ENCODE results near the gene RAPGEF1. TPM values are rescaled to one million over a fixed set of nuclear protein-coding genes. Genes with fewer than 3 reads are reported as not detected.

The RAPGEF1 gene
- total and polyA plus RNA-seq, 2 of the 13 experiments (the other 11 are each of a cell fraction or from before 2014, with no cell fraction given): 21.2 to 38.9 TPM

DNA sequence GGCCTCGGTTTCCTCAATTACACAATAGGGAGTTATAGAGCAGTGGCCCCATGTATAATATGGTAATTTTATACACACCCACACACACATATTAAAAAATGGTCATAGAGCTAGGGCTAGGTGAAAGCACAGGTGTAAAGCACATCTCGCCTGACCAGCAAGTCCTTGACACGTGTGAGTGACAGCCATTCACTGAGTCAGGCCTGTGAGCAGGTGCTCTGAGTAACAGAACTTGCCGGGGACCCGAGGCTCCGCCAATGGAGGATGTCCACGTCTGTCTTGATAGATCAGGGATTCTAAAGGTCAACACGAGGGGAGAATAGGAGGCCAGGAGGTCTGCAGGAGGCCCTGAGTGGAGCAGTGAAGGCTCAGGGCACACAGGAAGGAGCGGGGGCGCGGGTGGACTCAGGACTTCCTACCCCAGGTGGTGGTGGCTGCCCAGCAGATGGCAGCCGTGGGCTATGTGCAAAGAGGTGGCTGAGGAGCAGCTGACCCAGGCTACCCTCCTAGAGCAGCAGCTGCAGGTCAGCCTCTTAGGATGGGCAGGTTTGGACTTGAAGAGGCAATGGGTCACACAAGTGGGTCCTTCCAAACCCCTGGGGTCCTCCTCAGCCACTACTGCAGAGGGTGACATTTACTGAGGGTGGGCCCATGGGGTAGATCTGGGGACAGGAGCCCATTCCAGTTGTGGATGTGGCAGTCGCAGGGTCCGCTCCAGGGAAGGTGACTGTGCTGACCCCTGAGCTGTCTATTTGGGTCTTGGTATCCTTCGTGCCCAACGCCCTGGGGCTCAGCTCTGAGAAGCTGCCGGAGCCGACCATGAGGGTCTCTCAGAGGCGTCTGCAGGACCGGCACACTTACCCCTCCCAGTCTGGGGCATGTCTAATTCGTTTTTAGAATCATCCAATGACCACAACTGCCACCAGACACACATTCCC lies 148.7 kb downstream of the RAPGEF1 start (continued):
- TF ChIP-seq, protein P1, sequence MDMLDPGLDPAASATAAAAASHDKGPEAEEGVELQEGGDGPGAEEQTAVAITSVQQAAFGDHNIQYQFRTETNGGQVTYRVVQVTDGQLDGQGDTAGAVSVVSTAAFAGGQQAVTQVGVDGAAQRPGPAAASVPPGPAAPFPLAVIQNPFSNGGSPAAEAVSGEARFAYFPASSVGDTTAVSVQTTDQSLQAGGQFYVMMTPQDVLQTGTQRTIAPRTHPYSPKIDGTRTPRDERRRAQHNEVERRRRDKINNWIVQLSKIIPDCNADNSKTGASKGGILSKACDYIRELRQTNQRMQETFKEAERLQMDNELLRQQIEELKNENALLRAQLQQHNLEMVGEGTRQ (IDR thresholded peaks at IDR 0.05; ENCODE audit: low read depth, low read length): no peak
- TF ChIP-seq, protein P1 (CRISPR knock-in tag; IDR thresholded peaks at IDR 0.05; ENCODE audit: borderline replicate concordance): no peak
- no peak for TF ChIP-seq JUND (CRISPR knock-in tag; IDR thresholded peaks at IDR 0.05)
- peak; percentile 65 for TF ChIP-seq RBM22 (optimal IDR thresholded peaks at IDR 0.05; ENCODE audit: low read length)
- 0 out of 2 replicates have a peak, but pooled peaks have one; percentile 20 for TF ChIP-seq EED (CRISPR knock-in tag; IDR thresholded peaks at IDR 0.05)
- peak; percentile 38; the same call in 1 of the 2 replicates for TF ChIP-seq THAP11 (CRISPR knock-in tag; IDR thresholded peaks at IDR 0.05)
- TF ChIP-seq HOXA5 (CRISPR knock-in tag; IDR thresholded peaks at IDR 0.05): 0 out of 2 replicates have a peak, but pooled peaks have one; percentile 39
- TF ChIP-seq ZSCAN31 (CRISPR knock-in tag; IDR thresholded peaks at IDR 0.05; ENCODE audit: low read depth): peak; percentile 87
- TF ChIP-seq KDM3A (CRISPR knock-in tag; IDR thresholded peaks at IDR 0.05; ENCODE audit: low read depth): peak; percentile 67; the same call in 1 of the 2 replicates
- TF ChIP-seq, protein P2, sequence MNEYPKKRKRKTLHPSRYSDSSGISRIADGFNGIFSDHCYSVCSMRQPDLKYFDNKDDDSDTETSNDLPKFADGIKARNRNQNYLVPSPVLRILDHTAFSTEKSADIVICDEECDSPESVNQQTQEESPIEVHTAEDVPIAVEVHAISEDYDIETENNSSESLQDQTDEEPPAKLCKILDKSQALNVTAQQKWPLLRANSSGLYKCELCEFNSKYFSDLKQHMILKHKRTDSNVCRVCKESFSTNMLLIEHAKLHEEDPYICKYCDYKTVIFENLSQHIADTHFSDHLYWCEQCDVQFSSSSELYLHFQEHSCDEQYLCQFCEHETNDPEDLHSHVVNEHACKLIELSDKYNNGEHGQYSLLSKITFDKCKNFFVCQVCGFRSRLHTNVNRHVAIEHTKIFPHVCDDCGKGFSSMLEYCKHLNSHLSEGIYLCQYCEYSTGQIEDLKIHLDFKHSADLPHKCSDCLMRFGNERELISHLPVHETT (CRISPR knock-in tag; conservative IDR thresholded peaks at IDR 0.05): 0 out of 2 replicates have a peak, but pooled peaks have one; percentile 42
- TF ChIP-seq HOXD1 (CRISPR knock-in tag; IDR thresholded peaks at IDR 0.05): no peak
- TF ChIP-seq JARID2 (CRISPR knock-in tag; IDR thresholded peaks at IDR 0.05; ENCODE audit: insufficient replicate concordance): peak; percentile 51
- TF ChIP-seq HMG20A (CRISPR knock-in tag; IDR thresholded peaks at IDR 0.05; ENCODE audit: borderline replicate concordance): no peak
- 0 out of 2 replicates have a peak, but pooled peaks have one; percentile 49 for TF ChIP-seq ZNF124 (CRISPR knock-in tag; IDR thresholded peaks at IDR 0.05)
- peak; percentile 60 for TF ChIP-seq TARDBP (CRISPR knock-in tag; IDR thresholded peaks at IDR 0.05)
- 0 out of 2 replicates have a peak, but pooled peaks have one; percentile 34 for TF ChIP-seq KLF6 (CRISPR knock-in tag; IDR thresholded peaks at IDR 0.05)
- peak; percentile 74 for TF ChIP-seq ERF (CRISPR knock-in tag; IDR thresholded peaks at IDR 0.05)
- 0 out of 2 replicates have a peak, but pooled peaks have one; percentile 50 for TF ChIP-seq MTA1 (CRISPR knock-in tag; IDR thresholded peaks at IDR 0.05; ENCODE audit: borderline replicate concordance)
- TF ChIP-seq NFKB2 (CRISPR knock-in tag; IDR thresholded peaks at IDR 0.05; ENCODE audit: borderline replicate concordance): 0 out of 2 replicates have a peak, but pooled peaks have one; percentile 48
